OCI-LY3 (cell line): ENCODE measurements around the gene ZBED1.

Experiments used
- EZH2phosphoT487 ChIP-seq: fragments of 200-600 bp; shearing (Covaris generic); IDR thresholded peaks from 2 replicates; pipeline ENCODE4 v1.6.1; 2018; ENCODE audit warnings: antibody characterized with exemption, mixed run types, low read depth
- TF ChIP-seq, protein P1 (sequence below): fragments of 200-600, 300-600 bp; sonication (generic); IDR thresholded peaks from 2 replicates; pipeline ENCODE4 v1.5.1; 2014; ENCODE audit warnings: antibody characterized with exemption, low read length, low read depth

DNA sequence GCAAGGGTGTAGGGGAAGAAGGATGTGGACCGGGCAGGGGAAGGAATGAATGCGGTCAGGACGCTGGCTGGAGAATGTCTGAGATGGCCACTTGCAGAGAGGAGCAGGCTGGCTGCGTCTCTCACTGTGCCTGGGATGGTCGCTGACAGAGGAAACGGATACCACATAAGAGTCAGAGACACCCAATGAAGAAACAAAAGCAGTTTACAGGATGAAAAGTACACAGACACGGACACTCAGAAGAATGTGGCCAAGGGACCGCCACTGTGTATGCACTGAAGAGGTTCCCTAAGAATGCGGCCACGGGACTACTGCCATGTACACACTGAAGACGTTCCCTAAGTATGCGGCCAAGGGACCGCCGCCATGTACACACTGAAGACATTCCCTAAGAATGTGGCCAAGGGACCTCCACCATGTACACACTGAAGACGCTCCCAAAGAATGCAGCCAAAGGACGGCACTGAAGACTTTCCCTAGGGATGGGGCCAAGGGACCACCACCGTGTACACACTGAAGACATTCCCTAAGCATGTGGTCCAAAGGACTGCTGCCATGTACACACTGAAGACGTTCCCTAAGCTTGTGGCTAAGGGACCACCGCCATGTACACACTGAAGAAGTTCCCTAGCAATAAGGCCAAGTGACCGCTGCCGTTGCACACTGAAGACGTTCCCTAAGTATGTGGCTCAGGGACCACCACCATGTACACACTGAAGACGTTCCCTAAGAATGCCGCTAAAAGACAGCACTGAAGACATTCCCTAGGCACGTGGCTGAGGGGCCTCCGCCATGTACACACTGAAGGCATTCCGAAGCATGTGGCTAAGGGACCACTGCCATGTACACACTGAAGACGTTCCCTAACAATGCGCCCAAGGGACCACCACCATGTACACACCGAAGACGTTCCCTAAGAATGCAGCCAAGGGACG, 32.2 kb downstream of the ZBED1 start:
- TF ChIP-seq, protein P1, sequence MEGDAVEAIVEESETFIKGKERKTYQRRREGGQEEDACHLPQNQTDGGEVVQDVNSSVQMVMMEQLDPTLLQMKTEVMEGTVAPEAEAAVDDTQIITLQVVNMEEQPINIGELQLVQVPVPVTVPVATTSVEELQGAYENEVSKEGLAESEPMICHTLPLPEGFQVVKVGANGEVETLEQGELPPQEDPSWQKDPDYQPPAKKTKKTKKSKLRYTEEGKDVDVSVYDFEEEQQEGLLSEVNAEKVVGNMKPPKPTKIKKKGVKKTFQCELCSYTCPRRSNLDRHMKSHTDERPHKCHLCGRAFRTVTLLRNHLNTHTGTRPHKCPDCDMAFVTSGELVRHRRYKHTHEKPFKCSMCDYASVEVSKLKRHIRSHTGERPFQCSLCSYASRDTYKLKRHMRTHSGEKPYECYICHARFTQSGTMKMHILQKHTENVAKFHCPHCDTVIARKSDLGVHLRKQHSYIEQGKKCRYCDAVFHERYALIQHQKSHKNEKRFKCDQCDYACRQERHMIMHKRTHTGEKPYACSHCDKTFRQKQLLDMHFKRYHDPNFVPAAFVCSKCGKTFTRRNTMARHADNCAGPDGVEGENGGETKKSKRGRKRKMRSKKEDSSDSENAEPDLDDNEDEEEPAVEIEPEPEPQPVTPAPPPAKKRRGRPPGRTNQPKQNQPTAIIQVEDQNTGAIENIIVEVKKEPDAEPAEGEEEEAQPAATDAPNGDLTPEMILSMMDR = no peak
- TF ChIP-seq EZH2phosphoT487 = no peak
